NCI-H69 (cell line): ENCODE measurements around the gene TOX2.
"Not testable (repeated sequence)": the region's sequence is repeated elsewhere in the genome, so short reads cannot be mapped to it uniquely, and the experiment has no call there.

Experiments
- DNase-seq: peaks from one replicate; lab custom pipeline; 2025; lab: John Stamatoyannopoulos, UW

Gene TOX2

GRCh38 chr20:44033344-44033743 lies 118.7 kb downstream of the TOX2 start:
- DNase-seq, result no peak

- no peak for DNase-seq
Observed at GRCh38 chr20:44033873-44034272, 119.2 kb downstream of the TOX2 start.

- no peak for DNase-seq
Observed at GRCh38 chr20:44034451-44034850, 119.8 kb downstream of the TOX2 start.

GRCh38 chr20:44034965-44035635 lies 120.4 kb downstream of the TOX2 start:
- DNase-seq, result no peak

GRCh38 chr20:44035924-44036323 lies 121.3 kb downstream of the TOX2 start:
- no peak for DNase-seq

- DNase-seq, result no peak
Observed at GRCh38 chr20:44036441-44036840, 121.8 kb downstream of the TOX2 start.

GRCh38 chr20:44038681-44039123 lies 124.0 kb downstream of the TOX2 start:
- DNase-seq, result peak; percentile 20

- no peak for DNase-seq
Observed at GRCh38 chr20:44039147-44039546, 124.5 kb downstream of the TOX2 start.

- no peak for DNase-seq
Observed at GRCh38 chr20:44039741-44040140, 125.1 kb downstream of the TOX2 start.

- no peak for DNase-seq
Observed at GRCh38 chr20:44040202-44040915, 125.7 kb downstream of the TOX2 start.

- no peak for DNase-seq
Observed at GRCh38 chr20:44041001-44041400, 126.3 kb downstream of the TOX2 start.

GRCh38 chr20:44044712-44045111 lies 130.1 kb downstream of the TOX2 start:
- DNase-seq, result not testable (repeated sequence)

- no peak for DNase-seq
Observed at GRCh38 chr20:44050327-44050726, 135.7 kb downstream of the TOX2 start.

GRCh38 chr20:44050925-44051660 lies 136.4 kb downstream of the TOX2 start:
- no peak for DNase-seq

- DNase-seq, result no peak
Observed at GRCh38 chr20:44051661-44052000, 137.0 kb downstream of the TOX2 start.

GRCh38 chr20:44052166-44052565 lies 137.5 kb downstream of the TOX2 start:
- no peak for DNase-seq

GRCh38 chr20:44053046-44053445 lies 138.4 kb downstream of the TOX2 start:
- no peak for DNase-seq

- no peak for DNase-seq
Observed at GRCh38 chr20:44054118-44054517, 139.5 kb downstream of the TOX2 start.

GRCh38 chr20:44054849-44055248 lies 140.2 kb downstream of the TOX2 start:
- DNase-seq, result no peak

GRCh38 chr20:44056010-44056698 lies 141.5 kb downstream of the TOX2 start:
- DNase-seq, result peak; percentile 2

GRCh38 chr20:44057698-44058675 lies 143.3 kb downstream of the TOX2 start:
- no peak for DNase-seq
